A673 (cell line): Measurements from ENCODE around the gene TJP1. TPM values are rescaled to one million over a fixed set of nuclear protein-coding genes. Genes with fewer than 3 reads are reported as not detected.

Experiments used
- BruUV-seq: library from RNA; stranded (reverse); fragments of 400-500 nt; replicated peaks from 2 replicates; lab custom pipeline; 2021; lab: Mats Ljungman, UMichigan
- CTCF ChIA-PET: fragments of 300-600 bp; sonication (Branson Sonifier 250); formaldehyde crosslinking; loops from one replicate; lab custom pipeline; 2022; ENCODE audit warnings: antibody characterized with exemption; lab: Charles Lee
- POLR2A ChIA-PET: fragments of 300-600 bp; sonication (Branson Sonifier 250); formaldehyde crosslinking; loops from one replicate; lab custom pipeline; 2022; ENCODE audit warnings: antibody characterized with exemption; ENCODE audit not compliant: low non-redundant PET; lab: Charles Lee
- DNase-seq: peaks from one replicate; pipeline ENCODE4 v3.0.0-alpha.2; 2015; ENCODE audit warnings: low spot score
- H3K27ac ChIP-seq: fragments of 200-600 bp; sonication (generic); 2 replicates; pipeline ENCODE4 v1.5.1; 2016; ENCODE audit warnings: mixed run types, low read depth, mild to moderate bottlenecking, mixed read lengths, antibody characterized with exemption, low read length; ENCODE audit not compliant: poor library complexity, severe bottlenecking
- H3K27me3 ChIP-seq: fragments of 200-600 bp; sonication (generic); replicated peaks from 2 replicates; pipeline ENCODE4 v1.6.1; 2017; ENCODE audit warnings: mixed run types, low read depth, mild to moderate bottlenecking, mixed read lengths, antibody characterized with exemption, low read length; ENCODE audit not compliant: insufficient read depth, poor library complexity
- H3K36me3 ChIP-seq: fragments of 200-600 bp; sonication (generic); 2 replicates; pipeline ENCODE4 v1.6.1; 2016; ENCODE audit warnings: mixed run types, mild to moderate bottlenecking, mixed read lengths, antibody characterized with exemption, low read length; ENCODE audit not compliant: insufficient read depth, poor library complexity, severe bottlenecking
- H3K4me1 ChIP-seq: fragments of 200-600 bp; sonication (generic); 2 replicates; pipeline ENCODE4 v1.6.1; 2017; ENCODE audit warnings: mixed run types, mild to moderate bottlenecking, mixed read lengths, antibody characterized with exemption, low read length; ENCODE audit not compliant: insufficient read depth, poor library complexity, severe bottlenecking
- H3K4me3 ChIP-seq: fragments of 200-600 bp; sonication (generic); 2 replicates; pipeline ENCODE4 v1.5.1; 2016; ENCODE audit warnings: low read depth, mixed run types, mild to moderate bottlenecking, mixed read lengths, low read length; ENCODE audit not compliant: poor library complexity, severe bottlenecking
- H3K9me3 ChIP-seq: fragments of 200-600 bp; sonication (generic); 2 replicates; pipeline ENCODE4 v1.6.1; 2016; ENCODE audit warnings: mixed run types, low read depth, mild to moderate bottlenecking, mixed read lengths, antibody characterized with exemption, low read length; ENCODE audit not compliant: poor library complexity, severe bottlenecking
- EZH2 ChIP-seq: fragments of 200-600 bp; sonication (generic); IDR thresholded peaks from 2 replicates; pipeline ENCODE4 v1.6.1; 2017; ENCODE audit warnings: borderline replicate concordance, low read depth, mild to moderate bottlenecking, mixed read lengths, antibody characterized with exemption, low read length; ENCODE audit not compliant: poor library complexity, severe bottlenecking
- intact Hi-C: fragments of 100-400 bp; cut with micrococcal nuclease; formaldehyde crosslinking; loops from one replicate; pipeline ENCODE4 v1.10.0; 2022; ENCODE audit not compliant: unreplicated experiment
- total RNA-seq: library from RNA; stranded (reverse); gene quantifications from 2 replicates; pipeline ENCODE4 v1.2.3, GENCODE V29; 2021
- TF ChIP-seq, protein P1 (sequence below): fragments of 300-800, 200-600 bp; sonication (generic); conservative IDR thresholded peaks from 2 replicates; pipeline ENCODE4 v1.5.1; 2017; ENCODE audit warnings: low read depth, mild to moderate bottlenecking, antibody characterized with exemption, low read length, moderate library complexity, mixed read lengths

TJP1 gene
- total RNA-seq, 1 experiment from 2014 or later = 34.7 TPM

DNA sequence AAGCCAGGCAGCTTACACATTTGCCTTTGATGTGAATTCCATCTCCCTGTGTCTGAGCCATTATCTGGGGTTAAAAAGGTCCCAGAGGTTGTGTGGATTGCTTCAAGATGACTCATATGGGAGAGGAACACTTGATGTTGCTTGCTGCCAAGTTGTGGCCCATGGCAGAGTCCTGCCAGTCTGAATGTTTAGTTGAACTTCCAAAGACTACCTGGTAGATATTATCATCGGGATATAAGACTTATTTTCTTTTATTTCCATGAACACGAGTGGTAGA, 85.6 kb downstream of the TJP1 start:
- DNase-seq = no peak
- POLR2A ChIA-PET = no interaction called here
- Histone ChIP-seq H3K27ac (no peak overlapping the region), H3K9me3 (no peaks in the 10 kb centered on the region), H3K4me1 (peaks cover 4% of the 10 kb centered on the region), H3K4me3 (no peak overlapping the region), H3K36me3 (peaks cover 8% of the 10 kb centered on the region), H3K27me3 (no peaks in the 10 kb centered on the region)
- CTCF ChIA-PET = no interaction called here
- intact Hi-C loops = no loop called here
- BruUV-seq = no TSS peak
- TF ChIP-seq, protein P1, sequence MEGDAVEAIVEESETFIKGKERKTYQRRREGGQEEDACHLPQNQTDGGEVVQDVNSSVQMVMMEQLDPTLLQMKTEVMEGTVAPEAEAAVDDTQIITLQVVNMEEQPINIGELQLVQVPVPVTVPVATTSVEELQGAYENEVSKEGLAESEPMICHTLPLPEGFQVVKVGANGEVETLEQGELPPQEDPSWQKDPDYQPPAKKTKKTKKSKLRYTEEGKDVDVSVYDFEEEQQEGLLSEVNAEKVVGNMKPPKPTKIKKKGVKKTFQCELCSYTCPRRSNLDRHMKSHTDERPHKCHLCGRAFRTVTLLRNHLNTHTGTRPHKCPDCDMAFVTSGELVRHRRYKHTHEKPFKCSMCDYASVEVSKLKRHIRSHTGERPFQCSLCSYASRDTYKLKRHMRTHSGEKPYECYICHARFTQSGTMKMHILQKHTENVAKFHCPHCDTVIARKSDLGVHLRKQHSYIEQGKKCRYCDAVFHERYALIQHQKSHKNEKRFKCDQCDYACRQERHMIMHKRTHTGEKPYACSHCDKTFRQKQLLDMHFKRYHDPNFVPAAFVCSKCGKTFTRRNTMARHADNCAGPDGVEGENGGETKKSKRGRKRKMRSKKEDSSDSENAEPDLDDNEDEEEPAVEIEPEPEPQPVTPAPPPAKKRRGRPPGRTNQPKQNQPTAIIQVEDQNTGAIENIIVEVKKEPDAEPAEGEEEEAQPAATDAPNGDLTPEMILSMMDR = no peak
- TF ChIP-seq EZH2 = no peak

DNA sequence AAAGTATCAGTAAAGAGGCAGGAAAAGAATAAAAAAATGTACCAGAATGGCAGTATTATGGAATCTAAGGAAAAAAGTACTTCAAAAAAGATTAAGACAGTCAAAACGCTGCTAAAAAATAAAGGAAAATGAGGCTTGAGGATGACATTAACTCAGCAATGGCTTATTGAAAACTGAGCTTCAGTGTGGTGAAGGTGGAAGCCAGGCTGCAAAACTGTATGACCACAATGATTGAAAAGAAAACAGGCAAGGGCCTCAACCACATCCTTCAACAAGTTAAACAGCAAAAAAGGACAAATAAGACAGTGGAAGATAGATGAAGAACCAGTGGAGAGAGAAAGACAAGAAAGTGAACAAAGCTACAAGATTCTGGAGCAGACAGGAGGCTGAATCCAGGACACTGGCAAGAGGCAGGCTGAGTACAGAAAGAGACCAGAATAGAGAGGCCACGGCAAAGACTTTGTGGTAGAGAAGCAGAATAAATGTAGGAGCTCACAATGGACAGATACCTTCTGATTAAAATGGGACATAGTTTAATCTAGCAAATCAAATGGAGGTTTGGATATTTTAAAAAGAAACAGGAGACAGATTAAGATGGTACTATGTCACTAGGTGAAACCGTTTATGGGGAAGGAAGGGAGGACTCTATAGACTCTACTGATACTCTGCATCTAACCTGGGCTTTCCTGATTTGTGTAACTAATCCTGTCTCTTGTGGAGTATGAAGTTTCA, 86.1 kb downstream of the TJP1 start:
- no peaks in the 10 kb centered on the region for H3K27me3 ChIP-seq
- CTCF ChIA-PET = no interaction called here
- H3K4me3 ChIP-seq = no peak overlapping the region
- H3K9me3 ChIP-seq = no peaks in the 10 kb centered on the region
- peaks cover 4% of the 10 kb centered on the region for H3K4me1 ChIP-seq
- no peak overlapping the region for H3K27ac ChIP-seq
- DNase-seq = no peak
- peaks cover 8% of the 10 kb centered on the region for H3K36me3 ChIP-seq
- POLR2A ChIA-PET = no interaction called here
- intact Hi-C loops = no loop called here
- TF ChIP-seq, protein P1 = no peak
- no peak for TF ChIP-seq EZH2
- no TSS peak for BruUV-seq

DNA sequence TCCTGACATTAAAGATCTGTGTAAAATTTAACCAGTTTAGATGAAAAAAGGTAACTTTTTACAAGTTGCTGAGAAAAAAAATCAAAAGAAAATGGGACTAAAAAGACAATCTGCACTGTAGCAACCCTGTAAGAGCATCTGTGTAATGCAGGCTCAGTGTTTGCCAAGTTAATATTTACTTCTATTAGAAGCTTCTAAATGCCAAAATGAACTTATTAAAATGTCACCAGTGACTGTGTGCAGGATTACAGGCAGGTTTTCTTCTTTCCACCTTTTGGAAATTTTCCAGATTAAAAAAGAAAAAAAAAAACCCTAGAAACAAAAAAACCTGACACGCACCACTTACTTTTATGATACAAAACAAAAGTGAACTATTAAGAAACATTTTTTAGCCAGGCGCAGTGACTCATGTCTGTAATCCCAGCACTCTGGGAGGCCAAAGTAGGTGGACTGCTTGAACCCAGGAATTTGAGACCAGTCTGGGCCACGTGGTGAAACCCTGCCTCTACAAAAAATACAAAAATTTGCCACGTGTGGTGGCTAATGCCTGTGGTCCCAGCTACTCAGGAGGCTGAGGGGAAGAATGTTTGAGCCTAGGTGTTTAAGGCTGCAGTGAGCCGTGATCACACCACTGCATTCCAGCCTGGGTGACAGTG, 87.2 kb downstream of the TJP1 start:
- peaks cover 8% of the 10 kb centered on the region for H3K36me3 ChIP-seq
- no peak for TF ChIP-seq EZH2
- TF ChIP-seq, protein P1 = no peak
- H3K4me3 ChIP-seq = no peak overlapping the region
- peak; percentile 10 for DNase-seq
- no peaks in the 10 kb centered on the region for H3K9me3 ChIP-seq
- no peaks in the 10 kb centered on the region for H3K27me3 ChIP-seq
- intact Hi-C loops = no loop called here
- ChIA-PET CTCF (interaction anchor here (0.7 kb wide), 1 partner anchor 13 kb away, joined by 3 read pairs; no protein-coding TSS in a partner anchor), POLR2A (no interaction called here)
- H3K4me1 ChIP-seq = peaks cover 4% of the 10 kb centered on the region
- no TSS peak for BruUV-seq
- no peak overlapping the region for H3K27ac ChIP-seq
